ENCODE results near the gene DPYSL5.
"Not testable (repeated sequence)": the region's sequence is repeated elsewhere in the genome, so short reads cannot be mapped to it uniquely, and the experiment has no call there.

Gene DPYSL5

GRCh38 chr2:26874514-26874913 lies 26.6 kb downstream of the DPYSL5 start:
- TF ChIP-seq CTCF (conservative IDR thresholded peaks at IDR 0.05; ENCODE audit: control insufficient read depth, insufficient read depth, low read depth, low read length), result no peak
- DNase-seq (ENCODE audit: low read depth), result no peak

DNA sequence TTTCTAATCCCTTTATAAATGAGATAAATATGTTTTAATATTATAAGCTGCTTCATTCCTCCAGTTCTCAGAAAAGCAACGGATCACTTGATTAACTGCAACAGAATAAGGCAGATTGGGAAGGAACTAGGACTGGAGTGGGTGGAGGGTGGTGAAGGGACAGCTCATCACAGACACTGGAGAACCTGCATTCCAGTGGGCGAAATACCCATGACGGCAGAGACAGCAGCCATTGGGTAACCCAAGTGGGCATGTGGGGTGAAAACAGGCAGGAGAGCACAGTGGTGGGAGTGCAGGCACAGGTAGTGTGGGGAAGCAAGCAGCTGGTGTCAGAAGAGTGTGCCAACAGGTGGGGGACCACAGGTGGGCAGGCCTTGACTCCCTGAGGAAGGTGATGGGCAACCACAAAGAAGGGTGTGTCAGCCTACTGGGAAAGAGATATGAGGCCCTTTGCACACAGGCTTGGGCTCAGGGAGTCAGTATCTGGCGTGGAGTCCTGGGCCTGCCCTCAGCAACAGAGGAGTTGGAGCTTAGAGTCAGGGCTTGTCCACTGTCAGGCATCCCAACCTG lies 27.2 kb downstream of the DPYSL5 start:
- no peak overlapping the region for H3K4me3 ChIP-seq (ENCODE audit: control insufficient read depth, low read depth, low read length)
- TF ChIP-seq CTCF (conservative IDR thresholded peaks at IDR 0.05; ENCODE audit: control insufficient read depth, insufficient read depth, low read depth, low read length), result no peak
- no peak for DNase-seq (ENCODE audit: low read depth)

More at GRCh38 chr2:26874514-26874913, 26.6 kb downstream of the DPYSL5 start:
- no peak overlapping the region for H3K4me3 ChIP-seq (ENCODE audit: control insufficient read depth, low read depth, low read length)

DNA sequence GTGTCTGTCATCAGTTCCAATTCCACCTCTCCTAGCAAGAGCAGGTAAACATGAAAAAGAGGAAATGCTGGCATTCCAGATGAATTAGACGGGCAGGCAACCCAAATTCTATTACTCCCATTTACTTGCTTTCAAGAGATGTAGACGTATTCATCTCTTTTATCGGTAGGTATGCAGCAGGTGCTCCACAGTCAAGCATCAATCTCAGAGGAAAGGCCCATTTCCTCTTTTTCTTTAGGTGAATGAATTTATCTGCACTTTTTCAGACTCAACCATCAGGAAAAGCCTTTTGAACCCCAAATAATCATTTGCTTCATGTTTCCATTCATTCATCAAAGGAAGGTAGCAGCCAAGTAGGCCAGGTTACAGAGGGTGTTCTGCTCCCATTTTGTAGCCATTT lies 27.9 kb downstream of the DPYSL5 start:
- H3K4me3 ChIP-seq (ENCODE audit: control insufficient read depth, low read depth, low read length), result no peak overlapping the region
- no peak for TF ChIP-seq CTCF (conservative IDR thresholded peaks at IDR 0.05; ENCODE audit: control insufficient read depth, insufficient read depth, low read depth, low read length)
- DNase-seq (ENCODE audit: low read depth), result no peak

GRCh38 chr2:26876260-26876659 lies 28.3 kb downstream of the DPYSL5 start:
- no peak for TF ChIP-seq CTCF (conservative IDR thresholded peaks at IDR 0.05; ENCODE audit: control insufficient read depth, insufficient read depth, low read depth, low read length)
- no peak overlapping the region for H3K4me3 ChIP-seq (ENCODE audit: control insufficient read depth, low read depth, low read length)
- DNase-seq (ENCODE audit: low read depth), result no peak

- DNase-seq (ENCODE audit: low read depth), result no peak
- no peak for TF ChIP-seq CTCF (conservative IDR thresholded peaks at IDR 0.05; ENCODE audit: control insufficient read depth, insufficient read depth, low read depth, low read length)
- H3K4me3 ChIP-seq (ENCODE audit: control insufficient read depth, low read depth, low read length), result no peak overlapping the region
Observed at GRCh38 chr2:26877276-26877675, 29.3 kb downstream of the DPYSL5 start.

- no peak overlapping the region for H3K4me3 ChIP-seq (ENCODE audit: control insufficient read depth, low read depth, low read length)
- no peak for DNase-seq (ENCODE audit: low read depth)
- no peak for TF ChIP-seq CTCF (conservative IDR thresholded peaks at IDR 0.05; ENCODE audit: control insufficient read depth, insufficient read depth, low read depth, low read length)
Observed at GRCh38 chr2:26880161-26880560, 32.2 kb downstream of the DPYSL5 start.

DNA sequence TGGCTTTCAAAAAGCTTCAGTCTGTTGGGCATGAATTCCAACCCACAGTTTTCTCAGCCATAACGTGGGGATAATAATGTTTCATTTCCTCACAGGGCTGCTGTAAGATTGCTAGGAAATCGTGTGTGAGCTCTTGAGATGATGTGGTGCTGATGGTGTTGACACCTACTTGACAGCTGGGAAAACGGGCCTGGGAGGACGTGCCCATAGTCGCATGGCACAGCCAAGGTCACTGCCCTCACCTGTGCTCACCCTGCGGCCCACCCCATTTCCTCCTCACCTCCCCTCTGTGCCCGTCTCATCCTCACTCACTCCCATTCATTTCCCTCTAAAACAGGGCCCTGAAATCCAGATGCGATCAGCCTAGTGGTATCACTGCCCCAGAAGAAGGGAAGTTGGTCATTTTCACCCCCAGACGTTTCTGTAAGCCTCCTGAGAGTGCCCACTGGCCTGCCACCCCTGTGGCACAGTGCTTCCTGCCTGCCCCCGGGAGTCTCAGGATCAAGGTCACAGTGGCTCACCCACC lies 33.0 kb downstream of the DPYSL5 start:
- H3K4me3 ChIP-seq (ENCODE audit: control insufficient read depth, low read depth, low read length), result no peak overlapping the region
- TF ChIP-seq CTCF (conservative IDR thresholded peaks at IDR 0.05; ENCODE audit: control insufficient read depth, insufficient read depth, low read depth, low read length), result no peak
- no peak for DNase-seq (ENCODE audit: low read depth)

- not testable (repeated sequence) for DNase-seq (ENCODE audit: low read depth); H3K4me3 ChIP-seq (ENCODE audit: control insufficient read depth, low read depth, low read length)
Observed at GRCh38 chr2:26882220-26882619, 34.3 kb downstream of the DPYSL5 start.
